ENCODE data around the gene PTPRA. TPM values are rescaled to one million over a fixed set of nuclear protein-coding genes. Genes with fewer than 3 reads are reported as not detected.

The PTPRA gene
- total RNA-seq, 1 experiment from 2014 or later, result 47.2 TPM

GRCh38 chr20:3085571-3086072 lies 212.3 kb downstream of the PTPRA start:
- Mint-ChIP-seq H3K4me3 (no peak overlapping the region), H3K27me3 (ENCODE audit: low read depth) (peaks cover 40% of the 10 kb centered on the region), H3K4me1 (peaks cover 7% of the 10 kb centered on the region), H3K9me3 (peaks cover 3% of the 10 kb centered on the region), H3K27ac (no peak overlapping the region), H3K36me3 (no peaks in the 10 kb centered on the region)
- ChIA-PET CTCF (interaction anchor here (1.0 to 2.2 kb wide), 2 partner anchors 8 to 32 kb away, joined by 3 to 5 read pairs; no protein-coding TSS in a partner anchor), POLR2A (no interaction called here)
- DNase-seq (ENCODE audit: low spot score) (no peak), ATAC-seq (no peak)
- TF ChIP-seq NFE2L1 (CRISPR knock-in tag; IDR thresholded peaks at IDR 0.05) (no peak), SMAD4 (CRISPR knock-in tag; IDR thresholded peaks at IDR 0.05) (no peak)

- H3K27me3 Mint-ChIP-seq (ENCODE audit: low read depth), result peaks cover 36% of the 10 kb centered on the region
- H3K9me3 Mint-ChIP-seq, result peaks cover 3% of the 10 kb centered on the region
- DNase-seq (ENCODE audit: low spot score) (no peak), ATAC-seq (no peak)
- no peak overlapping the region for H3K4me3 Mint-ChIP-seq
- TF ChIP-seq KAT7 (CRISPR knock-in tag; IDR thresholded peaks at IDR 0.05; ENCODE audit: borderline replicate concordance) (no peak), ZBTB21 (CRISPR knock-in tag; IDR thresholded peaks at IDR 0.05; ENCODE audit: borderline replicate concordance) (no peak), RORB (CRISPR knock-in tag; IDR thresholded peaks at IDR 0.05) (no peak), SOX15 (CRISPR knock-in tag; IDR thresholded peaks at IDR 0.05) (no peak)
- ChIA-PET CTCF (no interaction called here), POLR2A (no interaction called here)
- H3K36me3 Mint-ChIP-seq, result no peaks in the 10 kb centered on the region
- H3K27ac Mint-ChIP-seq, result no peak overlapping the region
- H3K4me1 Mint-ChIP-seq, result peaks cover 9% of the 10 kb centered on the region
Measured at GRCh38 chr20:3088031-3088430, 214.8 kb downstream of the PTPRA start.

Other genes with a start within 250 kb of the PTPRA start
- 484 to 634 TPM (median 500 TPM) in 3 replicates for gene NOP56, start 220.8 kb upstream of the PTPRA start, total RNA-seq (2021)
- gene IDH3B, start 209.3 kb upstream of the PTPRA start, total RNA-seq (2021), result 101 to 136 TPM (median 107 TPM) in 3 replicates
- 2.7 to 5.0 TPM (median 3.2 TPM) in 3 replicates for gene EBF4, start 180.7 kb upstream of the PTPRA start, total RNA-seq (2021)
- 51.2 to 57.1 TPM (median 54.6 TPM) in 3 replicates for gene CPXM1, start 72.9 kb upstream of the PTPRA start, total RNA-seq (2021)
- not detected in 3 replicates for gene C20orf141, start 58.5 kb upstream of the PTPRA start, total RNA-seq (2021)
- not detected in 3 replicates for gene TMEM239, start 57.1 kb upstream of the PTPRA start, total RNA-seq (2021)
- gene PCED1A, start 32.8 kb upstream of the PTPRA start, total RNA-seq (2021), result 19.7 to 37.0 TPM (median 33.5 TPM) in 3 replicates
- 26.2 to 29.1 TPM (median 27.8 TPM) in 3 replicates for gene VPS16, start 32.7 kb upstream of the PTPRA start, total RNA-seq (2021)
- 0.44 to 1.1 TPM (median 0.50 TPM) in 3 replicates for gene GNRH2, start 170.1 kb downstream of the PTPRA start, total RNA-seq (2021)
- gene MRPS26, start 172.6 kb downstream of the PTPRA start, total RNA-seq (2021), result 105 to 111 TPM (median 110 TPM) in 3 replicates
- not detected in 3 replicates for gene OXT, start 198.1 kb downstream of the PTPRA start, total RNA-seq (2021)
- 0.32 to 0.50 TPM (median 0.34 TPM) in 3 replicates for gene AVP, start 211.2 kb downstream of the PTPRA start, total RNA-seq (2021)

All from WTC11 (cell line).